Measurements from ENCODE around the gene ADCY6. TPM values are rescaled to one million over a fixed set of nuclear protein-coding genes. Genes with fewer than 3 reads are reported as not detected.

Gene ADCY6
- total and polyA plus RNA-seq, 2 of the 4 experiments (the other 2 are of a cell fraction) = 18.5 to 34.4 TPM

DNA sequence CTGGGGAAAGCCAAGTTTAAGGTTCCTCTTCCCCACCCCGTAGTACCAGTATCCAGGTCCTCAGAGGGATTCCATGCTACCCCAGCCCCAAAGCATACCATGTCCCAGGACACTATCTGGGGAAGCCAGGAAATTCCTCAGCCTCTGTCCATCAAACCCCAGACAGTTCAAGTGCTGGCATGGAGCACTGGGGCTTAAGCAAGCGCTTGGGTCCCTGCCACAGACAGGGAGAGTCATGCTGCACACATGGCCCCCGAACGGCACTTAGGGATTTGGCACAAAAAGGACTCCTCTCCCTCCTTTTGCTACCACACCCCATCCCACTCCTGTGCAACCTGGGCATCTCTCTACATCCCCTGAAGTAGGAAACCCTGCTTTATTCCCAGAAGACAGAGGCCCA is 21.8 kb downstream of the ADCY6 start:
- H2AK5ac ChIP-seq (ENCODE audit: low read depth, low read length) = no peak overlapping the region
- no peak overlapping the region for H2BK20ac ChIP-seq (ENCODE audit: low read depth, low read length)
- H3K9me3 ChIP-seq (ENCODE audit: control insufficient read depth, insufficient read depth, low read length) = no peaks in the 10 kb centered on the region
- H3K79me1 ChIP-seq (ENCODE audit: low read depth in 1 of 2, low read length in 2 of 2) = peaks cover 0 to 8% of the 10 kb centered on the region in 2 experiments; a peak in 1 of 4 replicates
- ChIA-PET CTCF (no interaction called here), POLR2A (ENCODE audit: unreplicated experiment) (no interaction called here)
- H2BK5ac ChIP-seq (ENCODE audit: low read depth, low read length, poor library complexity, severe bottlenecking) = no peak overlapping the region
- peaks cover 7% of the 10 kb centered on the region; the same call in 1 of the 2 replicates for H3K4me1 ChIP-seq (ENCODE audit: control insufficient read depth, insufficient read depth, low read length)
- in situ Hi-C loops (cut with MboI; ENCODE audit: low sequenced_read_pairs) (no loop called here), dilution Hi-C loops (cut with HindIII; ENCODE audit: low sequenced_read_pairs, unreplicated experiment) (no loop called here), intact Hi-C loops (cut with micrococcal nuclease) (no loop called here)
- H2BK15ac ChIP-seq (ENCODE audit: low read depth, low read length) = no peak overlapping the region
- no peak overlapping the region for H3K4me3 ChIP-seq (ENCODE audit: insufficient read depth, low read depth, low read length)
- H2AK9ac ChIP-seq (replicated peaks; ENCODE audit: low read depth, low read length, poor library complexity) = no peak overlapping the region
- H3K4me2 ChIP-seq (ENCODE audit: low read depth, low read length) = no peak overlapping the region
- no peak overlapping the region for H4K8ac ChIP-seq (ENCODE audit: low read depth in 2 of 2, low read length in 2 of 2)
- no peak overlapping the region for H3K23ac ChIP-seq (ENCODE audit: low read depth, low read length)
- no peak for DNase-seq
- H3K9me1 ChIP-seq (ENCODE audit: insufficient read depth, low read length) = peaks cover 21% of the 10 kb centered on the region
- H3K36me3 ChIP-seq (ENCODE audit: control insufficient read depth, insufficient read depth, low read length) = peaks cover 50% of the 10 kb centered on the region
- BruUV-seq (replicated peaks) = no TSS peak
- H3K9ac ChIP-seq (ENCODE audit: low read depth, low read length) = no peak overlapping the region
- H2BK120ac ChIP-seq (ENCODE audit: low read depth, low read length) = no peak overlapping the region
- no peak overlapping the region for H2AFZ ChIP-seq (replicated peaks; ENCODE audit: low read length, poor library complexity)
- ATAC-seq (ENCODE audit: low read depth) = no peak
- H3K56ac ChIP-seq (ENCODE audit: extremely low read depth, insufficient read depth, low read length) = no peak overlapping the region
- H4K5ac ChIP-seq (ENCODE audit: low read depth, low read length) = no peak overlapping the region
- peaks cover 11% of the 10 kb centered on the region; the same call in 1 of the 2 replicates for H4K20me1 ChIP-seq (ENCODE audit: insufficient read depth, low read length)
- no peak overlapping the region for H3K14ac ChIP-seq (replicated peaks; ENCODE audit: low read depth, low read length)
- H3K18ac ChIP-seq (ENCODE audit: low read depth, low read length) = no peak overlapping the region
- H3K27ac ChIP-seq (ENCODE audit: insufficient read depth, low read length) = no peak overlapping the region
- H3K27me3 ChIP-seq (ENCODE audit: control insufficient read depth, insufficient read depth, low read length) = no peaks in the 10 kb centered on the region
- 80% methylated on average over 1 of the region's 4 CpGs; no CpG with 5 or more reads in 1 of the 2 experiments for WGBS, 2 experiments (ENCODE audit: extremely low coverage in 2 of 2, insufficient read length in 1 of 2)
- no peak overlapping the region for H4K91ac ChIP-seq (ENCODE audit: insufficient read depth, low read depth, low read length)
- H3K4ac ChIP-seq (ENCODE audit: low read depth, low read length) = no peak overlapping the region
- TF ChIP-seq RFX5 (IDR thresholded peaks at IDR 0.05; ENCODE audit: low read depth, low read length) = no peak
- TF ChIP-seq BHLHE40 (IDR thresholded peaks at IDR 0.05; ENCODE audit: low read depth, low read length) = no peak
- TF ChIP-seq MAFK (IDR thresholded peaks at IDR 0.05; ENCODE audit: low read depth, low read length) = no peak
- no peak for TF ChIP-seq NFE2L2 (IDR thresholded peaks at IDR 0.05; ENCODE audit: low read depth, low read length)

Measured in IMR-90 (cell line).